Measurements from ENCODE around the gene THADA.

Gene THADA

GRCh38 chr2:43219383-43220228 lies 376.2 kb downstream of the THADA start:
- DNase-seq = peak; percentile 70

DNA sequence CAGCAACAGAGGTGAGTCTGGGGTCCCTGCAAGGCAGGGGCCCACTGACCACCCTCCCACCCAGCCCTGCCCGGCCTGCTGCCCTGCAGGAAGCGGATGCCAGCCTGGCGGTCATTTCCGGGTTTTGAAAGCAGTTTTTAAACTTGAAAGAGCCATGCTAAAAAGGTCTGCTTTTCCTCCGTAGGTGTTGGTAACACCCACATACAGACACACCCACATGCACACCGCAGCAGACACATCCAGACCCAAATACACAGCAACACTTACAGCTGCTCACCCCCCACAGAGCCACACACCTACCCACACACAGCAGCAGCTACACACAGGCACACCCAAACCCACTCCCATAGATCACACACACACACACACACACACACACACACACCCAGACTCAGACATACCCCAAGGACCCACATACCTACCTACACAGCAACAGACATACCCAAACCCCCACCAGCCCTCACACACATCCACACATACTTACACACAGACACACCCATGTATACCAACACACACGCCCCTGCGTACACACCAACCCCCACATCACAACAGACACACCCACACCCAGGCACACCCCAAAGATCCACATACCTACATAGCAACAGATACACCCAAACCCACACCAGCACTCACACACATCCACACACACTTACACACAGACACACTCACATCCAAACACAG lies 377.0 kb downstream of the THADA start:
- DNase-seq = peak; percentile 59

- DNase-seq = no peak
Measured at GRCh38 chr2:43218155-43218701, 377.6 kb downstream of the THADA start.

- no peak for DNase-seq
Measured at GRCh38 chr2:43217228-43218154, 378.3 kb downstream of the THADA start.

- DNase-seq = no peak
Measured at GRCh38 chr2:43216629-43217028, 379.2 kb downstream of the THADA start.

DNA sequence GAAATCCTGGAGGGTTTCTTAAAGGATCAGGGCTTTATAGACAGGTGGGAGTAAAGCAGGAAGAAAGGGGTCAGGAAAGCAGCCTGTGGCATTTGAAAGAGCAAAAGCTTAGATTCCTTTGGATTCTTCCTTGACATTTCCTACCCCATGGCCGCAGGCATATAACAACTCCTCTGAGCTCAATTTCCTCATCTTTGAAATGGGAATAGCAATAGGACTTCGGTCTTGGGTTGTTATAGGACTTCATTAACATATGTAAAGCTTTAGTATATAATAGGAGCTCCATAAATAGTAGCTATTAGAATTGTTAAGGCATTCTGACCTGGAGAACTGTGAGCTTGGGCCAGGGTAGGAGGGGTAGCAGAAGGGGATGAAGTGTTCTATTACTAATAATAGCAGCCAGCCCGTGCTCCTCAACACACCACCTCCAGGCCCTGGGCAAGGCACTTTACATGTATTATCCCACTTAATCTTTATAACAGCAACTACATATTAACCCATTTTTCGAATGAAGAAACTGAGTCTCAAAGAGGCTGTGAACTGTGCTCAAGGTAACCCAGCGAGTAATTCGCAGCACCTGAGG lies 380.1 kb downstream of the THADA start:
- no peak for DNase-seq

DNA sequence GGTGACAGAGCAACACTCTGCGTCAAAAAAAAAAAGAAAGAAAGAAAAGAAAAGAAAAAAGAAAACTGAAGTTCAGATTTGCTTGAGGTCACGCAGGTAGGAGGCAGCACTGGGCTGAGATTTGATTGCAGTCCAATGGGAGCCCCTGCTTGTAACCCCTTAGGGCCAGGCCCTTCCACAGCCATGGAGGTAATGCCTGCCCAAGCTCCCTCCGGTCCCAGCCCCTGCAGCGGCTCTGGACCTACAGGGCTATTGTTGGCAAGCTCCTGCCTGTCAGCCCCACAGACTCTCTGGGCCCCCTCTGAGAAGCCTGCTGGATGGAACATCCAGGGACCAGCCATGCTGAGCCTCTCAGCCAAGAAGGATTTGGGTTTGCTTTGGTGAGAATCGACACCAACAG lies 381.6 kb downstream of the THADA start:
- no peak for DNase-seq

DNA sequence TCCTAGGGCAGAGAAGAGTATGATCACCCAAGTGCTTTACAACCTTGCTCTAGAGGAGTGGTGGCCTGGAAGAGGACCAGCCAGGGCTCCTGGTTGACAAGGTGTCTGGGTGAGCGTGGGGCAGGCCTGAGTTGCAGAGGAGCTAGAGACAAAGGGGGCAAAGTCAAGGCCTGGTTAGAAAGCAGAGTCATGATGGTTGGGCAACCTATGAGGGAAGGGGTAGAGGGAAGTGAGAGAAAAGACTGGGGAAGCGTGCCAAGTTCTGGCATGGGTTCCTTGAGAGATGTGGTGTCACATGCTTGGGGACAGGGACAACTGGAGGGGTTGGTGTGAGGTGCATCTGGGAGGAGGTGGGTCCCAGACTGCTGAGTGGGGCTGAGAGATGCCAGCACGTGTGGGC lies 382.9 kb downstream of the THADA start:
- DNase-seq = no peak

- no peak for DNase-seq
Measured at GRCh38 chr2:43212216-43212835, 383.5 kb downstream of the THADA start.

DNA sequence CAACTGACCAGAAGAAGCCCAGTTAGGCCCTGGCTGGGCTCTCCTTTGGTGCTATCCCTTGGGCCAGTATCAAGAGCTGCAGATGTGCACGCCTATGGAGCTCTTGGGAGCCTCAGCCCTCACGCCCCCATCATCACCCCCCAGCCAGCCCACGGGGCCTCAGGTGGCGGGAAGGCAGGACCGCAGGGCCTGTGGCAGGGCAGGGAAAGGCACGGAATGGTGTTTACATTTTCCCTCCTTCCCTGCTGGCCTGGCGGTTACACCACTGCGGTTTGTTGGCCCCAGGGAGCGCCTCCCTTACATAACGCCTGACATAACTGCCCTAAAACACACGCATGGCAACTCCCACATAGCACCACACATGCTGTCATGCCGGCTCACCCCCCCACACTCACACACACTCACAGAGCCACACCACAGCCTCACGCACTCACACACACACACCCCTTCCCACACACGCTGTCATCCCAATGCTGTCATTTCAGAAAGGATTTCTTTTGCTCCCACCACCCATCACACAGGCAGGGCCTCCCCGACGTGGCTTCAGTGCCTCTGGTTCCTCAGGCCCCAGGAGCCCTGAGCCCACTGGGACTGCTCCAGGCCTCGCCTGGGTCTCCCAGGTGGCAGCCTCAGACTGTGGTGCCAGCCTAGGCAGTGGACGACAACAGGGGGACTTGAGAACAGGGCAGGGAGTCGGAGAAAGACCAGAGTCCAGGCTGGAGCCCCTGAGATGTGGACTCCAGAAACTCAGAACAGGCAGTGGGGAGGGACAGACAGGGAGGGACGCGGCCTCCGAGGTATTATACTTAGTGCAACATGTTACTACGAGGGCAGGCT lies 385.2 kb downstream of the THADA start:
- DNase-seq = peak; percentile 32

DNA sequence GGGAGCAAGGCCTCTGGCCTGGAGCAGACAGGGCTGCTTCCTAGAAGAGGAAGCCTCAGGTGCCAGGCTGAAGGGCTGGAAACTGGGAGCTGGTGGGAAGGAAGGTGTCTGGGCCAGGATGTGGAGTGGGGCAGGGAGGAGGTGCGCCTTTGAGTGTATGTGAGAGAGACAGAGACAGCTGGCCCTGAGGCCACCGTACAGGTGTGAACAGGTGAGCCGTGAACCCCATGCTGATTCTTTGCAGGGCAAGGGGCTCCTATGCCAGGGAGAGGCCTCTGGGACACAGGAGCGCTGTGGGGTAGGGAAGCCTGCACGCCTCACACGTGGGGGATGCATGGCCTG lies 385.7 kb downstream of the THADA start:
- no peak for DNase-seq

- DNase-seq = no peak
Measured at GRCh38 chr2:43209204-43209717, 386.6 kb downstream of the THADA start.

DNA sequence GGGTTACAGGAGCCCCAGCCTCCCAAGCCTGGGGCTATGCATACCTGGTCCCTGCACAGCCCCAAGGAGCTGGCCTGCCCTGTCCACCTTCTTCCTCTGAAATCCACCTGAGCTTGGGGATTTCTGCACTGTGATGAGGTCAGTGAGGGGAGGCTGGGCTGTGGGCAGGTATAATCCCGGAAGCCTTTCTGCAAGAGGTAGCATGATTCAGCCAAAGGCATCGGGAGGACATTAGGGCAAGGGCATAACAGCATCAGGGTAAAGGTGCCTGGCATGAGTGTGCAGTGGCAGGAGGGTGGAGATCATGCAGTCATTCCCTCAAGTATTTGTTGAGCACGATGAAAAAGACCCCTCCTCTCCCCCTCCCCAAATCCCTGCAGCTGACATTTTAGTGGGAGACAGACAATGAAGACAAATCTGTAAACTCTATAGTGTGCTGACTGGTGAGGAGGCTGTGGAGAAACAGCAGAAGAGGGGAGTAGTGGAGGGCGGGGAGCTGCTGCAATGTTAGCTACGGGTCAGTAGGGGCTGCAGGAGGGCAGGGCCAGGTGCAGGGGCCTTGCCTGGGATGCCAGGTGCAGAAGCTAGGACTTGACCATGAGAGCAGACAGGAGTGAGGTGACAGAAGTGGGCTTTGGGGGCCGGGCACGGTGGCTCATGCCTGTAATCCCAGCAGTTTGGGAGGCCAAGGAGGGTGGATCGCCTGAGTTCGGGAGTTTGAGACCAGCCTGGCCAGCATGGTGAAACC lies 388.1 kb downstream of the THADA start:
- no peak for DNase-seq

DNA sequence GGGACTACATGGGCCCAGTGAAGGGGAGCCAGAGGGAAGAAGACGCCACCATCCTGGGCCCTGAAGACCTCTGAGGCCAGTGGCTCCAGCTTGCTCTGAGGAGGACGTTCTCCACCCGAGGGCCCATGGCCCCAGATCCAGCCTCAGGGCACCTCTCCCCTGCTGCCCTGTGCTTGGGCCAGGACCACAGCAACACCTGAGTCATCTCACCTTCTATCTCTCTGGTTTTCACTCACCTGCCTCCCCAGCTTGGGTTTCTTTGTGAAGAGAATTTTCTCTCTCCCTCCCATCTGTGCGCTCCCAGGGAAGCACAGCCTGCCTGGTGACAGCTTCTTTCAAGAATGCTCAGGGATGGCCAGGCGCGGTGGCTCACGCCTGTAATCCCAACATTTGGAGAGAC lies 389.2 kb downstream of the THADA start:
- DNase-seq = no peak

DNA sequence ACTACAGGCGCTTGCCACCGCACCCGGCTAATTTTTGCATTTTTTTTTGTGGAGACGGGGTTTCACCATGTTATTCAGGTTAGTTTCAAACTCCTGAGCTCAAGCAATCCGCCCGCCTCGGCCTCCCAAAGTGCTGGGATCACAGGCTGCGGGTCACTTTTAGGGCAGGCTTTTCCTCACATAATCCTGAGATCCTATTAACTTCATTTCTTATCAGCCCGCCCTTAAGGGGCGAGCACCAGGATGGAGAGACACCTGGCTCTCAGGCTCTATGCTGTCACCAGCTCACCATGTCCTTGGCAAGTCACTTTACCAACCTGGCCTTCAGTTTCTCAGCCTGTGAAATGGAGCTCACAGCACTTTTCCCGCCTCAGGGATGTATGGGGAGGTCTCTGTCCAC lies 392.5 kb downstream of the THADA start:
- no peak for DNase-seq

- DNase-seq = no peak
Measured at GRCh38 chr2:43202289-43202688, 393.5 kb downstream of the THADA start.

- DNase-seq = no peak
Measured at GRCh38 chr2:43201497-43201896, 394.3 kb downstream of the THADA start.

GRCh38 chr2:43201016-43201415 lies 394.8 kb downstream of the THADA start:
- no peak for DNase-seq

DNA sequence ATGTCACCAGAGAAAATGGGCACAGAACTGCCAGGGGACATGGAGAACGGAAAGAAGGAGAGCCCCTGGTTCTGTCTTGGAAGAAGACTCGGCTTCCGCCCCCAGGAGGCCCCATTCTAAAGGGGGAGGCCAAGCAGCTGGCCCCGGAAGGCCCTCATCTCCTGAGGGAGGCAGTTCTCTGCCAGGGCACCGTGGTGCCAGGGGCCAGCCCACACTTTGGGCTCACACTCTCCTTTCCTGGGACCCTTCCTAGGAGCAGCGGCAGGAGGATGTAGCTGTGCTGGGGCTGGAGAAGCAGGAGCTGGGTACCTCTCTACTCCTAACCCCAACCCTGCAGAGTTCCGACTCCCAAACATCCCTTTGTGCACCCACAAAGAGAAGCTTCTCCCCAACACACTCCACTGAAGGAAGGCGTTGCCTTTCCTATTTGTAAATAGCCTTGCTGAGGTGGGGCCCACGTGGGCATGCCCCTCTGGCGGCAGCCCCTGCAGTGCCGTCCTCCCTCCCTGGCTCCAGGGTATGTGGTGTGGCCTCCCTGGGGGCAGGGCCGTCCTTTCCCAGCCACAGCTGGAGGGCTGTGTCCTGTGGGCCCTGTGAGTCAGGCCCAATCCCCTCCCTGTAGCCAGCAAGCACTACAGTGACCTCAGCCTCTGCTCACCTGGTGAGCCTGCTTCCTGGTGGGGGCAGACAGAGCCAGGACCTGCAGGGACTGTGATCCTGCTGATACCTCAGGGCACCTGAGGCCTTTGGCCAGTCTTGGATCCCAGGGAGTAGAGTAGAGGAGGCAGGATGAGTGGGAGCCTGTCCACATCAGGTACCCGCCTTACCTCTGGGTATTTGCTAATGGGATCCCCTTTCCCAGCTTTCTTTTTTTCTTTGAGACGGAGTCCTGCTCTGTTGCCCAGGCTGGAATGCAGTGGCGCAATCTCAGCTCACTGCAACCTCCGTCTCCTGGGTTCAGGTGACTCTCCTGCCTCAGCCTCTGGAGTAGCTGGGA lies 396.0 kb downstream of the THADA start:
- no peak for DNase-seq
